M059J (cell line): ENCODE data around the gene DNAH11. TPM values are rescaled to one million over a fixed set of nuclear protein-coding genes. Genes with fewer than 3 reads are reported as not detected.
A peak's percentile ranks its signal among the peaks of the same experiment; 100 is the strongest.
"Not testable (repeated sequence)": the region's sequence is repeated elsewhere in the genome, so short reads cannot be mapped to it uniquely, and the experiment has no call there.

ENCODE experiments used
- DNase-seq: peaks from one replicate; pipeline ENCODE4 v3.0.0-alpha.2; 2012; ENCODE audit warnings: low read depth
- total RNA-seq: library from RNA; depleted of rRNA; stranded (reverse); fragments of >200 nt; shearing (Covaris generic); gene quantifications from 2 replicates; pipeline ENCODE4 v1.2.3, GENCODE V29; 2014; rRNA removed

DNAH11 gene
- total RNA-seq = 1.5 and 7.0 TPM in 2 replicates

- DNase-seq = peak; percentile 65
Measured at GRCh38 chr7:21542891-21543527, at the start of gene DNAH11. DNAH11 (plus strand) TSS chr7:21543039; CDS start chr7:21543246, 207 bp downstream.

- DNase-seq = no peak
Measured at GRCh38 chr7:21495731-21496130, 47.1 kb upstream of the DNAH11 start.

- DNase-seq = peak; percentile 18
Measured at GRCh38 chr7:21497072-21497471, 45.8 kb upstream of the DNAH11 start.

- no peak for DNase-seq
Measured at GRCh38 chr7:21500117-21500832, 42.6 kb upstream of the DNAH11 start.

- DNase-seq = no peak
Measured at GRCh38 chr7:21504021-21504420, 38.8 kb upstream of the DNAH11 start.

- DNase-seq = peak; percentile 27
Measured at GRCh38 chr7:21507627-21508343, 35.1 kb upstream of the DNAH11 start.

- no peak for DNase-seq
Measured at GRCh38 chr7:21508538-21508937, 34.3 kb upstream of the DNAH11 start.

- DNase-seq = no peak
Measured at GRCh38 chr7:21514062-21514461, 28.8 kb upstream of the DNAH11 start.

GRCh38 chr7:21524680-21525079, 18.2 kb upstream of the DNAH11 start:
- no peak for DNase-seq

- DNase-seq = no peak
Measured at GRCh38 chr7:21526007-21526406, 16.8 kb upstream of the DNAH11 start.

- no peak for DNase-seq
Measured at GRCh38 chr7:21526448-21526847, 16.4 kb upstream of the DNAH11 start.

GRCh38 chr7:21532485-21532884, 10.4 kb upstream of the DNAH11 start:
- not testable (repeated sequence) for DNase-seq

- DNase-seq = not testable (repeated sequence)
Measured at GRCh38 chr7:21533646-21534045, 9.2 kb upstream of the DNAH11 start.

GRCh38 chr7:21536445-21537118, 6.3 kb upstream of the DNAH11 start:
- DNase-seq = not testable (repeated sequence)

GRCh38 chr7:21538936-21539495, 3.8 kb upstream of the DNAH11 start:
- DNase-seq = no peak

GRCh38 chr7:21543528-21544302, 876 bp downstream of the DNAH11 start:
- DNase-seq = peak; percentile 67

- peak; percentile 11 for DNase-seq
Measured at GRCh38 chr7:21544303-21544656, 1.4 kb downstream of the DNAH11 start.

- DNase-seq = peak; percentile 46
Measured at GRCh38 chr7:21544715-21545114, 1.9 kb downstream of the DNAH11 start.

- DNase-seq = peak; percentile 45
Measured at GRCh38 chr7:21547501-21547900, 4.7 kb downstream of the DNAH11 start.

GRCh38 chr7:21548491-21548890, 5.7 kb downstream of the DNAH11 start:
- DNase-seq = peak; percentile 78

GRCh38 chr7:21550076-21550475, 7.2 kb downstream of the DNAH11 start:
- DNase-seq = peak; percentile 46
